HEK293 (cell line): ENCODE data around the gene FOXP4.

ENCODE experiments used
- GLIS1 ChIP-seq: fragments of 450-650 bp; formaldehyde crosslinking; IDR thresholded peaks from 2 replicates; pipeline ENCODE4 v1.5.1; 2016; ENCODE audit warnings: missing biosample characterization, missing genetic modification characterization
- OVOL3 ChIP-seq: fragments of 450-650 bp; formaldehyde crosslinking; IDR thresholded peaks from 2 replicates; pipeline ENCODE4 v1.5.1; 2016; ENCODE audit warnings: missing biosample characterization, missing genetic modification characterization
- TRIM28 ChIP-seq: IDR thresholded peaks from 2 replicates; pipeline ENCODE4 v1.6.1; 2011; ENCODE audit warnings: low read length, control low read depth, borderline replicate concordance
- ZBTB8A ChIP-seq: fragments of 450-650 bp; formaldehyde crosslinking; IDR thresholded peaks from 2 replicates; pipeline ENCODE4 v1.5.1; 2016; ENCODE audit warnings: missing biosample characterization, missing genetic modification characterization
- ZFP69B ChIP-seq: fragments of 450-650 bp; formaldehyde crosslinking; IDR thresholded peaks from 2 replicates; pipeline ENCODE4 v1.5.1; 2016; ENCODE audit warnings: missing biosample characterization, missing genetic modification characterization
- ZNF133 ChIP-seq: fragments of 450-650 bp; formaldehyde crosslinking; IDR thresholded peaks from 2 replicates; pipeline ENCODE4 v1.5.1; 2016; ENCODE audit warnings: missing biosample characterization, missing genetic modification characterization
- ZNF202 ChIP-seq: fragments of 450-650 bp; formaldehyde crosslinking; IDR thresholded peaks from 2 replicates; pipeline ENCODE4 v1.5.1; 2016; ENCODE audit warnings: missing biosample characterization, missing genetic modification characterization, borderline replicate concordance
- ZNF211 ChIP-seq: fragments of 450-650 bp; formaldehyde crosslinking; IDR thresholded peaks from 2 replicates; pipeline ENCODE4 v1.5.1; 2016; ENCODE audit warnings: low read depth, missing biosample characterization, missing genetic modification characterization
- ZNF266 ChIP-seq: fragments of 450-650 bp; formaldehyde crosslinking; IDR thresholded peaks from 2 replicates; pipeline ENCODE4 v1.5.1; 2016; ENCODE audit warnings: missing biosample characterization, missing genetic modification characterization, low read depth
- ZNF292 ChIP-seq: fragments of 450-650 bp; formaldehyde crosslinking; IDR thresholded peaks from 2 replicates; pipeline ENCODE4 v1.5.1; 2016; ENCODE audit warnings: low read depth, missing biosample characterization, missing genetic modification characterization, borderline replicate concordance
- ZNF391 ChIP-seq: fragments of 450-650 bp; formaldehyde crosslinking; IDR thresholded peaks from 2 replicates; pipeline ENCODE4 v1.5.1; 2016; ENCODE audit warnings: low read depth, missing biosample characterization, missing genetic modification characterization, borderline replicate concordance
- ZNF416 ChIP-seq: fragments of 450-650 bp; formaldehyde crosslinking; IDR thresholded peaks from 2 replicates; pipeline ENCODE4 v1.5.1; 2016; ENCODE audit warnings: missing biosample characterization, missing genetic modification characterization
- ZNF548 ChIP-seq: fragments of 450-650 bp; formaldehyde crosslinking; IDR thresholded peaks from 2 replicates; pipeline ENCODE4 v1.5.1; 2016; ENCODE audit warnings: missing biosample characterization, missing genetic modification characterization
- ZNF629 ChIP-seq: fragments of 450-650 bp; formaldehyde crosslinking; IDR thresholded peaks from 2 replicates; pipeline ENCODE4 v1.5.1; 2017; ENCODE audit warnings: missing biosample characterization, missing genetic modification characterization
- ZNF664 ChIP-seq: fragments of 450-650 bp; formaldehyde crosslinking; IDR thresholded peaks from 2 replicates; pipeline ENCODE4 v1.5.1; 2016; ENCODE audit warnings: missing biosample characterization, missing genetic modification characterization
- ZNF677 ChIP-seq: fragments of 450-650 bp; IDR thresholded peaks from 2 replicates; pipeline ENCODE4 v1.5.0; 2018; ENCODE audit warnings: missing biosample characterization, mild to moderate bottlenecking, missing genetic modification characterization, moderate library complexity
- TF ChIP-seq, protein P1 (sequence below): fragments of 450-650 bp; formaldehyde crosslinking; IDR thresholded peaks from 2 replicates; pipeline ENCODE4 v1.5.1; 2016; ENCODE audit warnings: missing biosample characterization, missing genetic modification characterization
- TF ChIP-seq, protein P2 (sequence below): IDR thresholded peaks from 2 replicates; pipeline ENCODE4 v1.6.1; 2011; ENCODE audit warnings: mild to moderate bottlenecking, low read depth, low read length, borderline replicate concordance
- TF ChIP-seq, protein P3 (sequence below): fragments of 450-650 bp; formaldehyde crosslinking; IDR thresholded peaks from 2 replicates; pipeline ENCODE4 v1.5.1; 2016; ENCODE audit warnings: missing biosample characterization, missing genetic modification characterization
- TF ChIP-seq, protein P4 (sequence below): fragments of 450-650 bp; formaldehyde crosslinking; IDR thresholded peaks from 2 replicates; pipeline ENCODE4 v1.5.1; 2017; ENCODE audit warnings: missing biosample characterization, missing genetic modification characterization
- TF ChIP-seq, protein P5 (sequence below): fragments of 450-650 bp; formaldehyde crosslinking; IDR thresholded peaks from 2 replicates; pipeline ENCODE4 v1.5.1; 2016; ENCODE audit warnings: missing biosample characterization, missing genetic modification characterization
- TF ChIP-seq, protein P6 (sequence below): fragments of 450-650 bp; formaldehyde crosslinking; IDR thresholded peaks from 2 replicates; pipeline ENCODE4 v1.5.1; 2016; ENCODE audit warnings: missing biosample characterization, missing genetic modification characterization, borderline replicate concordance
- TF ChIP-seq, protein P7 (sequence below): fragments of 450-650 bp; formaldehyde crosslinking; conservative IDR thresholded peaks from 2 replicates; pipeline ENCODE4 v1.5.1; 2016; ENCODE audit warnings: low read depth, missing biosample characterization, missing genetic modification characterization

FOXP4 gene

DNA sequence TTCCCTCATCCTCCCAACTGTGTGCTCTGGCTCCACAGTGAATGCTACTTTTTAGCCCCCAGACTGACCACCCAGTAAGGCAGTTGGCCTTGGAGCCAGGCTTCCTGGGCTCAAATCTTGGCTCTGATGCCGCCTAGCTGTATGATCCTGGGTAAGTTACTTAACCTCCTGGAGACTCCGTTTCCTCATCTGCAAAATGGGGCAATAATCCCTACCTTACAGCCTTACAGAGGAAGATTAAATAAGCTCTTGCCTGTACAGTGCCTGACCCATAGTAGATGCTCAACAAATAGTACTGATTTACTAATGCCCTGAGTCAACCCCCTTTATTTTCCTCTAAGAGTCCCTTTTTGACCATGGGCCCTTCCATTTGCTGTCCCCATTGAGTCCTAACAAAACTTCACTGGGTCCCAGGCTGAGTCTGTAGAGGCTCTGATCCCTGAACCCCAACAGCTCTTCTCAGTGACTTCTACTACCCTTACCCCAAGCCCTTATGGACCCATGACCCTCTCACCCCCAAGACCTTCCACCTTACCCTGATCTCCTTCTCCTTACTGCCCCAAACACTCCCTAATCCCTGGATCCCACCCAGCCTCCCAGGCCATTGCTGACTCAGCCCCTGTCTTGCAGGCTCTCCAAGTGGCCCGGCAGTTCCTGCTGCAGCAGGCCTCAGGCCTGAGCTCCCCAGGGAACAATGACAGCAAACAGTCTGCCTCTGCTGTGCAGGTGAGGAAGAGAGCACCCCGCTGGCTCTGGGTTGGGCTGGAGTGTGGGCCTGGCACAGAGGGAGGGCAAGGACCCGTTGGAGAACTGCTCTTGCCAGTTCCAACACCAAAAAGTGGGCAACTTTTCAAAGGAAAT, 31.4 kb downstream of the FOXP4 start (continued):
- TF ChIP-seq, protein P1, sequence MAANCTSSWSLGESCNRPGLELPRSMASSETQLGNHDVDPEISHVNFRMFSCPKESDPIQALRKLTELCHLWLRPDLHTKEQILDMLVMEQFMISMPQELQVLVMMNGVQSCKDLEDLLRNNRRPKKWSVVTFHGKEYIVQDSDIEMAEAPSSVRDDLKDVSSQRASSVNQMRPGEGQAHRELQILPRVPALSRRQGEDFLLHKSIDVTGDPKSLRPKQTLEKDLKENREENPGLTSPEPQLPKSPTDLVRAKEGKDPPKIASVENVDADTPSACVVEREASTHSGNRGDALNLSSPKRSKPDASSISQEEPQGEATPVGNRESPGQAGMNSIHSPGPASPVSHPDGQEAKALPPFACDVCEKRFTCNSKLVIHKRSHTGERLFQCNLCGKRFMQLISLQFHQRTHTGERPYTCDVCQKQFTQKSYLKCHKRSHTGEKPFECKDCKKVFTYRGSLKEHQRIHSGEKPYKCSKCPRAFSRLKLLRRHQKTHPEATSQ (tag by site-specific recombination) = no peak
- TF ChIP-seq, protein P2, sequence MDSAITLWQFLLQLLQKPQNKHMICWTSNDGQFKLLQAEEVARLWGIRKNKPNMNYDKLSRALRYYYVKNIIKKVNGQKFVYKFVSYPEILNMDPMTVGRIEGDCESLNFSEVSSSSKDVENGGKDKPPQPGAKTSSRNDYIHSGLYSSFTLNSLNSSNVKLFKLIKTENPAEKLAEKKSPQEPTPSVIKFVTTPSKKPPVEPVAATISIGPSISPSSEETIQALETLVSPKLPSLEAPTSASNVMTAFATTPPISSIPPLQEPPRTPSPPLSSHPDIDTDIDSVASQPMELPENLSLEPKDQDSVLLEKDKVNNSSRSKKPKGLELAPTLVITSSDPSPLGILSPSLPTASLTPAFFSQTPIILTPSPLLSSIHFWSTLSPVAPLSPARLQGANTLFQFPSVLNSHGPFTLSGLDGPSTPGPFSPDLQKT = no peak
- TF ChIP-seq, protein P3, sequence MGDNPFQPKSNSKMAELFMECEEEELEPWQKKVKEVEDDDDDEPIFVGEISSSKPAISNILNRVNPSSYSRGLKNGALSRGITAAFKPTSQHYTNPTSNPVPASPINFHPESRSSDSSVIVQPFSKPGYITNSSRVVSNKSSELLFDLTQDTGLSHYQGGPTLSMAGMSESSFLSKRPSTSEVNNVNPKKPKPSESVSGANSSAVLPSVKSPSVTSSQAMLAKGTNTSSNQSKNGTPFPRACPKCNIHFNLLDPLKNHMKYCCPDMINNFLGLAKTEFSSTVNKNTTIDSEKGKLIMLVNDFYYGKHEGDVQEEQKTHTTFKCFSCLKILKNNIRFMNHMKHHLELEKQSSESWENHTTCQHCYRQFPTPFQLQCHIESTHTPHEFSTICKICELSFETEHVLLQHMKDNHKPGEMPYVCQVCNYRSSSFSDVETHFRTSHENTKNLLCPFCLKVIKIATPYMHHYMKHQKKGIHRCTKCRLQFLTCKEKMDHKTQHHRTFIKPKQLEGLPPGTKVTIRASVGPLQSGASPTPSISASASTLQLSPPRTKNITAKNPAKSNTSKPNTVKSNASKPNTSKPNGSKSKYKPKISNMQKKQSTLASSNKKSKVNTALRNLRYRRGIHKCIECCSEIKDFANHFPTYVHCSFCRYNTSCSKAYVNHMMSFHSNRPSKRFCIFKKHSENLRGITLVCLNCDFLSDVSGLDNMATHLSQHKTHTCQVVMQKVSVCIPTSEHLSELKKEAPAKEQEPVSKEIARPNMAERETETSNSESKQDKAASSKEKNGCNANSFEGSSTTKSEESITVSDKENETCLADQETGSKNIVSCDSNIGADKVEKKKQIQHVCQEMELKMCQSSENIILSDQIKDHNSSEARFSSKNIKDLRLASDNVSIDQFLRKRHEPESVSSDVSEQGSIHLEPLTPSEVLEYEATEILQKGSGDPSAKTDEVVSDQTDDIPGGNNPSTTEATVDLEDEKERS (tag by site-specific recombination) = no peak
- TF ChIP-seq, protein P4, sequence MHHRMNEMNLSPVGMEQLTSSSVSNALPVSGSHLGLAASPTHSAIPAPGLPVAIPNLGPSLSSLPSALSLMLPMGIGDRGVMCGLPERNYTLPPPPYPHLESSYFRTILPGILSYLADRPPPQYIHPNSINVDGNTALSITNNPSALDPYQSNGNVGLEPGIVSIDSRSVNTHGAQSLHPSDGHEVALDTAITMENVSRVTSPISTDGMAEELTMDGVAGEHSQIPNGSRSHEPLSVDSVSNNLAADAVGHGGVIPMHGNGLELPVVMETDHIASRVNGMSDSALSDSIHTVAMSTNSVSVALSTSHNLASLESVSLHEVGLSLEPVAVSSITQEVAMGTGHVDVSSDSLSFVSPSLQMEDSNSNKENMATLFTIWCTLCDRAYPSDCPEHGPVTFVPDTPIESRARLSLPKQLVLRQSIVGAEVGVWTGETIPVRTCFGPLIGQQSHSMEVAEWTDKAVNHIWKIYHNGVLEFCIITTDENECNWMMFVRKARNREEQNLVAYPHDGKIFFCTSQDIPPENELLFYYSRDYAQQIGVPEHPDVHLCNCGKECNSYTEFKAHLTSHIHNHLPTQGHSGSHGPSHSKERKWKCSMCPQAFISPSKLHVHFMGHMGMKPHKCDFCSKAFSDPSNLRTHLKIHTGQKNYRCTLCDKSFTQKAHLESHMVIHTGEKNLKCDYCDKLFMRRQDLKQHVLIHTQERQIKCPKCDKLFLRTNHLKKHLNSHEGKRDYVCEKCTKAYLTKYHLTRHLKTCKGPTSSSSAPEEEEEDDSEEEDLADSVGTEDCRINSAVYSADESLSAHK (tag by site-specific recombination) = no peak
- no peak for TF ChIP-seq ZNF202 (tag by site-specific recombination)
- TF ChIP-seq ZNF677 (tag by site-specific recombination) = no peak
- TF ChIP-seq ZNF133 (tag by site-specific recombination) = no peak
- TF ChIP-seq GLIS1 (tag by site-specific recombination) = peak; percentile 88
- TF ChIP-seq ZNF292 (tag by site-specific recombination) = no peak
- TF ChIP-seq, protein P5, sequence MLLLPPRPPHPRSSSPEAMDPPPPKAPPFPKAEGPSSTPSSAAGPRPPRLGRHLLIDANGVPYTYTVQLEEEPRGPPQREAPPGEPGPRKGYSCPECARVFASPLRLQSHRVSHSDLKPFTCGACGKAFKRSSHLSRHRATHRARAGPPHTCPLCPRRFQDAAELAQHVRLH (tag by site-specific recombination) = 0 out of 2 replicates have a peak, but pooled peaks have one; percentile 22
- no peak for TF ChIP-seq ZNF416 (tag by site-specific recombination)
- peak; percentile 84 for TF ChIP-seq ZBTB8A (tag by site-specific recombination)
- TF ChIP-seq ZFP69B (tag by site-specific recombination) = peak; percentile 49; the same call in 1 of the 2 replicates
- no peak for TF ChIP-seq TRIM28
- TF ChIP-seq ZNF211 (tag by site-specific recombination) = no peak
- TF ChIP-seq ZNF664 = peak; percentile 75
- no peak for TF ChIP-seq OVOL3 (tag by site-specific recombination)
- TF ChIP-seq ZNF629 (tag by site-specific recombination) = no peak
- TF ChIP-seq ZNF391 = no peak
- TF ChIP-seq, protein P6, sequence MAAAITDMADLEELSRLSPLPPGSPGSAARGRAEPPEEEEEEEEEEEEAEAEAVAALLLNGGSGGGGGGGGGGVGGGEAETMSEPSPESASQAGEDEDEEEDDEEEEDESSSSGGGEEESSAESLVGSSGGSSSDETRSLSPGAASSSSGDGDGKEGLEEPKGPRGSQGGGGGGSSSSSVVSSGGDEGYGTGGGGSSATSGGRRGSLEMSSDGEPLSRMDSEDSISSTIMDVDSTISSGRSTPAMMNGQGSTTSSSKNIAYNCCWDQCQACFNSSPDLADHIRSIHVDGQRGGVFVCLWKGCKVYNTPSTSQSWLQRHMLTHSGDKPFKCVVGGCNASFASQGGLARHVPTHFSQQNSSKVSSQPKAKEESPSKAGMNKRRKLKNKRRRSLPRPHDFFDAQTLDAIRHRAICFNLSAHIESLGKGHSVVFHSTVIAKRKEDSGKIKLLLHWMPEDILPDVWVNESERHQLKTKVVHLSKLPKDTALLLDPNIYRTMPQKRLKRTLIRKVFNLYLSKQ = no peak
- TF ChIP-seq ZNF266 (tag by site-specific recombination) = no peak
- TF ChIP-seq ZNF548 (tag by site-specific recombination) = no peak
- TF ChIP-seq, protein P7, sequence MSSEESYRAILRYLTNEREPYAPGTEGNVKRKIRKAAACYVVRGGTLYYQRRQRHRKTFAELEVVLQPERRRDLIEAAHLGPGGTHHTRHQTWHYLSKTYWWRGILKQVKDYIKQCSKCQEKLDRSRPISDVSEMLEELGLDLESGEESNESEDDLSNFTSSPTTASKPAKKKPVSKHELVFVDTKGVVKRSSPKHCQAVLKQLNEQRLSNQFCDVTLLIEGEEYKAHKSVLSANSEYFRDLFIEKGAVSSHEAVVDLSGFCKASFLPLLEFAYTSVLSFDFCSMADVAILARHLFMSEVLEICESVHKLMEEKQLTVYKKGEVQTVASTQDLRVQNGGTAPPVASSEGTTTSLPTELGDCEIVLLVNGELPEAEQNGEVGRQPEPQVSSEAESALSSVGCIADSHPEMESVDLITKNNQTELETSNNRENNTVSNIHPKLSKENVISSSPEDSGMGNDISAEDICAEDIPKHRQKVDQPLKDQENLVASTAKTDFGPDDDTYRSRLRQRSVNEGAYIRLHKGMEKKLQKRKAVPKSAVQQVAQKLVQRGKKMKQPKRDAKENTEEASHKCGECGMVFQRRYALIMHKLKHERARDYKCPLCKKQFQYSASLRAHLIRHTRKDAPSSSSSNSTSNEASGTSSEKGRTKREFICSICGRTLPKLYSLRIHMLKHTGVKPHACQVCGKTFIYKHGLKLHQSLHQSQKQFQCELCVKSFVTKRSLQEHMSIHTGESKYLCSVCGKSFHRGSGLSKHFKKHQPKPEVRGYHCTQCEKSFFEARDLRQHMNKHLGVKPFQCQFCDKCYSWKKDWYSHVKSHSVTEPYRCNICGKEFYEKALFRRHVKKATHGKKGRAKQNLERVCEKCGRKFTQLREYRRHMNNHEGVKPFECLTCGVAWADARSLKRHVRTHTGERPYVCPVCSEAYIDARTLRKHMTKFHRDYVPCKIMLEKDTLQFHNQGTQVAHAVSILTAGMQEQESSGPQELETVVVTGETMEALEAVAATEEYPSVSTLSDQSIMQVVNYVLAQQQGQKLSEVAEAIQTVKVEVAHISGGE = no peak
